Spleen (tissue), 11 donors: ENCODE data around the gene IRF6. TPM values are rescaled to one million over a fixed set of nuclear protein-coding genes. Genes with fewer than 3 reads are reported as not detected.

Source experiments
- DNase-seq: peaks from one replicate; pipeline ENCODE4 v3.0.0-alpha.2; 2020
- H3K27ac ChIP-seq, 8 donors: fragments of 200-600 bp; sonication (generic) in 7 of 8; 1 replicate in 4 of 8; 2 replicates in 4 of 8; pipeline versions ENCODE4 v1.5.0 to v1.8.0; 2016 to 2021; ENCODE audit warnings: inconsistent platforms in 4 of 8, mild to moderate bottlenecking in 4 of 8, moderate library complexity in 1 of 8
- H3K27me3 ChIP-seq, 7 donors: fragments of 200-600 bp; sonication (generic) in 6 of 7; replicated peaks in 1 of 7; 1 replicate in 4 of 7; 2 replicates in 3 of 7; pipeline versions ENCODE4 v1.5.0 to v1.8.0; 2016 to 2021; ENCODE audit warnings: inconsistent platforms in 3 of 7, mild to moderate bottlenecking in 1 of 7
- H3K36me3 ChIP-seq, 6 donors: fragments of 200-600 bp; sonication (generic) in 5 of 6; 1 replicate in 4 of 6; 2 replicates in 2 of 6; pipeline versions ENCODE4 v1.5.0 to v1.8.0; 2016 to 2021; ENCODE audit warnings: inconsistent platforms in 2 of 6
- H3K4me1 ChIP-seq, 6 donors: fragments of 200-600 bp; sonication (generic) in 5 of 6; 1 replicate in 3 of 6; 2 replicates in 3 of 6; pipeline versions ENCODE4 v1.5.0 to v1.8.0; 2016 to 2021; ENCODE audit warnings: inconsistent platforms in 3 of 6
- H3K4me3 ChIP-seq, 8 donors: fragments of 200-600 bp; sonication (generic) in 7 of 8; 1 replicate in 4 of 8; 2 replicates in 4 of 8; pipeline versions ENCODE4 v1.5.0 to v1.8.0; 2016 to 2021; ENCODE audit warnings: inconsistent platforms in 4 of 8, mild to moderate bottlenecking in 4 of 8, moderate library complexity in 2 of 8
- H3K9me3 ChIP-seq, 8 donors: fragments of 200-600 bp; sonication (generic) in 7 of 8; 1 replicate in 4 of 8; 2 replicates in 4 of 8; pipeline versions ENCODE4 v1.5.0 to v1.8.0; 2016 to 2021; ENCODE audit warnings: inconsistent platforms in 4 of 8
- POLR2A ChIP-seq, 3 donors: fragments of 450-650 bp; IDR thresholded peaks; one replicate each; pipeline ENCODE4 v1.5.1; 2017; ENCODE audit warnings: antibody characterized with exemption in 3 of 3, mild to moderate bottlenecking in 1 of 3
- POLR2AphosphoS5 ChIP-seq, 3 donors: sonication (generic); formaldehyde crosslinking; IDR thresholded peaks; one replicate each; pipeline ENCODE4 v1.5.1; 2017; ENCODE audit warnings: antibody characterized with exemption in 3 of 3
- WGBS, 5 donors: extraction: QIAGEN DNeasy Blood & Tissue Kit in 3 of 5; methylation state at CpG; one replicate each; pipeline versions ENCODE4 v1.1.5 to v1.1.7; 2013 to 2018; 5-methylcytosine and 5-hydroxymethylcytosine counted together
- intact Hi-C: fragments of 100-400 bp; cut with DNase I; formaldehyde crosslinking; loops from one replicate; pipeline ENCODE4 v1.15.0; 2023; ENCODE audit warnings: low total_unique reads
- polyA plus RNA-seq, 3 donors: library from polyadenylated mRNA; stranded (reverse); fragments of 200-250 nt; gene quantifications; one replicate each; pipeline ENCODE4 v1.2.1, GENCODE V29; 2013
- total RNA-seq, 7 donors: library from RNA; depleted of rRNA in 3 of 7; stranded (reverse); fragments of >200 nt in 3 of 7; fragmentation: NEBNext Ultra II Directional in 4 of 7; extraction: Animal tissue kit (Norgen Biotek cat#: 25700) in 4 of 7; gene quantifications; one replicate each; pipeline versions ENCODE4 v1.1.0 to v1.2.1, GENCODE V29; 2016 to 2021
- TF ChIP-seq, protein P1 (sequence below), 11 experiments: fragments of 200-600 bp in 7 of 11; fragments of 450-650 bp in 4 of 11; sonication (generic) in 4 of 11; IDR thresholded peaks in 8 of 11; conservative IDR thresholded peaks in 3 of 11; 1 replicate in 7 of 11; 2 replicates in 4 of 11; pipeline versions ENCODE4 v1.4.0 to v1.8.0; 2016 to 2021; ENCODE audit warnings: antibody characterized with exemption in 11 of 11, inconsistent platforms in 4 of 11, mild to moderate bottlenecking in 1 of 11
- donor health status: healthy with polysubstance abuse.
- donor health status: DM: no; HTN: no; CAD: no; lungs with moderate emphysema.
- donor health status: DM: no; HTN: no; CAD: no.
- donor health status: Bipolar disorder and iron deficiency.
- donor health status: healthy.
- donor health status: DM: no; HTN: no; CAD: no.
- donor health status: DM: yes; HTN: yes; CAD: no.

IRF6 gene
- total and polyA plus RNA-seq, 10 donors: 0.59 to 5.6 (median 3.4) TPM

DNA sequence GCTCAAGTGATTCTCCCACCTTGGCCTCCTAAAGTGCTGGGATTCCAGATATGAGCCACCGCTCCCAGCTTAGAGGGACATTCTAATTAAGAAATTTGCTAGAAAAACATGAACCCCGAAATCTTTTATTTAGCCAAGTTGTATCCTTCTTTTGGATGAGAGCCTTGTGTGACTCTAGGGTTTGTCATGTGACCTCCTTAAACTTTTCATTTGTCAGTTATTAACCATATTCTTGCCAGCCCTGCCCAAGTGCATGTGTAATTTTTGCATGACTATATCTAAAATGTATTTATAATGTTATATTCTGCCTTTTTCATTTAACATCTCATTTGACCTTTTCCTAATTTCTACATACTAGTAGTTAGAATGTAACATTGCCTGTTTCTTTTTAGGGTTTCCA lies 23.8 kb upstream of the IRF6 start:
- intact Hi-C loops: no loop called here
- no peak overlapping the region for H3K4me3 ChIP-seq
- 89 to 100% (median 97%) methylated on average over 2 of the region's 2 CpGs for WGBS, 5 donors
- no peaks in the 10 kb centered on the region for H3K9me3 ChIP-seq
- DNase-seq: no peak
- H3K27me3 ChIP-seq: no peaks in the 10 kb centered on the region
- peaks cover 10 to 50% (median 37%) of the 10 kb centered on the region in 6 donors for H3K36me3 ChIP-seq
- no peak overlapping the region for H3K27ac ChIP-seq
- peaks cover 11 to 42% (median 17%) of the 10 kb centered on the region in 6 donors for H3K4me1 ChIP-seq
- TF ChIP-seq POLR2AphosphoS5 (IDR thresholded peaks at IDR 0.05) (no peak), POLR2A (IDR thresholded peaks at IDR 0.05) (no peak)
- TF ChIP-seq, protein P1, sequence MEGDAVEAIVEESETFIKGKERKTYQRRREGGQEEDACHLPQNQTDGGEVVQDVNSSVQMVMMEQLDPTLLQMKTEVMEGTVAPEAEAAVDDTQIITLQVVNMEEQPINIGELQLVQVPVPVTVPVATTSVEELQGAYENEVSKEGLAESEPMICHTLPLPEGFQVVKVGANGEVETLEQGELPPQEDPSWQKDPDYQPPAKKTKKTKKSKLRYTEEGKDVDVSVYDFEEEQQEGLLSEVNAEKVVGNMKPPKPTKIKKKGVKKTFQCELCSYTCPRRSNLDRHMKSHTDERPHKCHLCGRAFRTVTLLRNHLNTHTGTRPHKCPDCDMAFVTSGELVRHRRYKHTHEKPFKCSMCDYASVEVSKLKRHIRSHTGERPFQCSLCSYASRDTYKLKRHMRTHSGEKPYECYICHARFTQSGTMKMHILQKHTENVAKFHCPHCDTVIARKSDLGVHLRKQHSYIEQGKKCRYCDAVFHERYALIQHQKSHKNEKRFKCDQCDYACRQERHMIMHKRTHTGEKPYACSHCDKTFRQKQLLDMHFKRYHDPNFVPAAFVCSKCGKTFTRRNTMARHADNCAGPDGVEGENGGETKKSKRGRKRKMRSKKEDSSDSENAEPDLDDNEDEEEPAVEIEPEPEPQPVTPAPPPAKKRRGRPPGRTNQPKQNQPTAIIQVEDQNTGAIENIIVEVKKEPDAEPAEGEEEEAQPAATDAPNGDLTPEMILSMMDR (IDR thresholded peaks at IDR 0.05 in 8 of 11, conservative IDR thresholded peaks at IDR 0.05 in 3 of 11): no peak

DNA sequence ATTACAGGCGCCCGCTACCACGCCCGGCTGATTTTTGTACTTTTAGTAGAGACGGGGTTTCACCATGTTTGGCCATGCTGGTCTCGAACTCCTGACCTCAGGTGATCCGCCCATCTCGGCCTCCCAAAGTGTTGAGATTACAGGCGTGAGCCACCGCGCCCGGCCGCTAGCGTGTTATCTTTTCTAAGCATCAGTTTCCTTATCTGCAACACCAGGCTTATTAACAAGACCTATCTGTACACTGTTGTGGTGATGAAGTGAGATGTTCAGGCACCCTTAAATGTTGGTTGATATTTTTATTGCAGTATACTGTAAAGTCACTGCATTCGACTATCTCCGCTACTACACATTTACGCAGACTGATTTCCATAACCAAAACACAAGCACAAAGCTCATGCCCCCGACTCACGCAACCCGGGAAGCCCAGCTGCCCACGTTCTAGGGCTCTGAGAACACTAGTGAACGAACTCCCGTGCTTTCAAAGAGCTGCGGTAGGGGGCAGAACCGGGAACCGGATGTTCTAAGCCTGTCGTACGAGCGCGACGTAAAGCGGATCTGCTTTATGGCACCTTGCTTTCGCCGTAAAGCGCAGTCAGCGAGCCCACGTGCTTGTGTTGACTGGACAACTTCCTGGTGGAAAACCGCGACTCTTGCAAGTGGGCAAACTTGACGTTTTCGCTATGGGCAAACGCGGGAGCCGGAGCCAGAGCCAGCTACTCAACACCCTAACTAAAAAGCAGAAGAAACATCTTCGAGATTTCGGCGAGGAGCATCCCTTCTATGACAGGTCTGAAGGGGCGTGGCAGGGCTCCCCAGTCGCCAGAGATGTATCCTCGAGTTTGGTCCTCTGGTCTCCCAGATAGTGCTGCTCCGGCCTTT lies 21.7 kb upstream of the IRF6 start, which contains the start of gene UTP25:
UTP25 (plus strand) TSS at position 589 of the 879 bp plus-strand sequence; CDS start at position 681, 92 bp downstream.
- no peaks in the 10 kb centered on the region for H3K9me3 ChIP-seq
- H3K27ac ChIP-seq: peak within 1 kb of the TSS; percentile 58 to 88 (median 78)
- DNase-seq: peak; percentile 96
- TF ChIP-seq POLR2A (IDR thresholded peaks at IDR 0.05) (peak in 2 of 3 donors; percentile 23 to 49), POLR2AphosphoS5 (IDR thresholded peaks at IDR 0.05) (peak; percentile 70 to 92 (median 90))
- TF ChIP-seq, protein P1 (IDR thresholded peaks at IDR 0.05 in 8 of 11, conservative IDR thresholded peaks at IDR 0.05 in 3 of 11): peak; percentile 31 to 87 (median 75)
- WGBS, 5 donors: 14 to 18% (median 16%) methylated on average over 46 to 51 of the region's 51 CpGs
- peaks cover 11 to 51% (median 25%) of the 10 kb centered on the region in 6 donors for H3K4me1 ChIP-seq
- H3K27me3 ChIP-seq: peaks cover 0 to under 1% (median 0%) of the 10 kb centered on the region in 7 donors
- H3K4me3 ChIP-seq: peak within 1 kb of the TSS; percentile 68 to 98 (median 84)
- H3K36me3 ChIP-seq: peaks cover 4 to 29% (median 16%) of the 10 kb centered on the region in 6 donors
- intact Hi-C loops: no loop called here

DNA sequence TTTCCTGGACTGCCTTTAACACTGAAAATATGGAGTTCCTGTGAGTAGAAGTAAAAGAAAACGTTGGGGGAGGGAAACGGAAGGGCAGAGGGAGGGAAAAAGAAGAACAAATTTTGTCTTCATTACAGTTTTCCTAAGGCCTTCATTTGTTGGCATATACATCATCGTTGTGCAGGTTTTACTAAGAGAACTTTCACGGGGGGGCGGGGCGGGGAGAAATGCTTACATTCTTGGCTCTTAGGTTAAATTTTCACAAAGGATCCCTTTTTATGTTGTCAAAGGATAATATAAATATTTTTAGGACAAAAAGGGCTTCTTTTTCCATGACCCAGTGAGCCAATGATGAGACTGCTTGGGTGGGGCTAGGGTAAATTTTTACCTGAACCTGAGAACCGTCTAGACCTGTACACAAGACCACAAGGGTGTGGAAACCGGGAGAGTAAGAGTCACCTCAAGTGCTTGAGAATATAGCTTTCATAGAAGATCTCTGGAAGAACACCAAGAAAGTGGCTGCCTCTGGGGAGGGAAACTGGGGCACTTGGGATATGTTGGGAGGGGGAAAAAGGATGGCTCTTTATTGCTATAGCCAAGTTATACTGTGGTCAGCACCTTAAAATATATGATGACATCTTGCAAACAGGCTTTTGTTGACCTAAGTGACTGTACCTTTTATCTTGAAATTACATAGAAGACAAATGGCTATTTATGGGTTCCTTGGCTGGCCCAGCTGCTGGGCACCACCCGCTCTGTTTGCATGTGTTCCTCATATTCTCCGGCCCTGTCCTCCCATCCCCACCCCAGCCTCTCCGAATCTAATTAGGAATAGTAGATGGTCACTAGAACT lies 19.9 kb upstream of the IRF6 start:
- DNase-seq: no peak
- intact Hi-C loops: no loop called here
- Histone ChIP-seq H3K36me3 (peaks cover 0 to 11% (median 2%) of the 10 kb centered on the region in 6 donors), H3K9me3 (no peaks in the 10 kb centered on the region), H3K27me3 (peaks cover 0 to 17% (median 0%) of the 10 kb centered on the region in 7 donors), H3K4me3 (no peak overlapping the region), H3K4me1 (peaks cover 11 to 44% (median 25%) of the 10 kb centered on the region in 6 donors), H3K27ac (no peak overlapping the region)
- TF ChIP-seq POLR2A (IDR thresholded peaks at IDR 0.05) (no peak), POLR2AphosphoS5 (IDR thresholded peaks at IDR 0.05) (no peak)
- TF ChIP-seq, protein P1 (IDR thresholded peaks at IDR 0.05 in 8 of 11, conservative IDR thresholded peaks at IDR 0.05 in 3 of 11): no peak
- 81 to 84% (median 83%) methylated on average over 11 of the region's 11 CpGs for WGBS, 5 donors
